ENCODE results near the gene FGF8. TPM values are rescaled to one million over a fixed set of nuclear protein-coding genes. Genes with fewer than 3 reads are reported as not detected.

FGF8 gene
- total and polyA plus RNA-seq, 2 of the 13 experiments (the other 11 are each of a cell fraction or from before 2014, with no cell fraction given): not detected

GRCh38 chr10:101818872-101819633 lies 43.1 kb upstream of the FGF8 start (continued):
- TF ChIP-seq ZNF33B (CRISPR knock-in tag; IDR thresholded peaks at IDR 0.05) (no peak; the same call in 1 of the 2 replicates), TOE1 (CRISPR knock-in tag; IDR thresholded peaks at IDR 0.05) (no peak), ZNF530 (CRISPR knock-in tag; IDR thresholded peaks at IDR 0.05; ENCODE audit: low read depth) (no peak), MYNN (CRISPR knock-in tag; IDR thresholded peaks at IDR 0.05; ENCODE audit: low read depth) (no peak), TARDBP (CRISPR knock-in tag; IDR thresholded peaks at IDR 0.05) (no peak; the same call in 1 of the 2 replicates), IKZF4 (CRISPR knock-in tag; IDR thresholded peaks at IDR 0.05; ENCODE audit: borderline replicate concordance, low read depth, not compliant biosample characterization) (no peak), TEAD2 (CRISPR knock-in tag; IDR thresholded peaks at IDR 0.05) (no peak), ZNF710 (CRISPR knock-in tag; IDR thresholded peaks at IDR 0.05; ENCODE audit: borderline replicate concordance) (no peak), TBX2 (CRISPR knock-in tag; IDR thresholded peaks at IDR 0.05; ENCODE audit: borderline replicate concordance) (peak; percentile 20; the same call in 1 of the 2 replicates), ELF4 (CRISPR knock-in tag; IDR thresholded peaks at IDR 0.05; ENCODE audit: borderline replicate concordance) (0 out of 2 replicates have a peak, but pooled peaks have one; percentile 23), TCF7 (IDR thresholded peaks at IDR 0.05; ENCODE audit: low read depth) (no peak), RBAK (CRISPR knock-in tag; IDR thresholded peaks at IDR 0.05) (no peak), ZFP41 (CRISPR knock-in tag; IDR thresholded peaks at IDR 0.05; ENCODE audit: borderline replicate concordance) (no peak), ZSCAN25 (CRISPR knock-in tag; IDR thresholded peaks at IDR 0.05) (no peak; the same call in 1 of the 2 replicates), ZNF562 (CRISPR knock-in tag; IDR thresholded peaks at IDR 0.05; ENCODE audit: borderline replicate concordance) (no peak), ZNF576 (CRISPR knock-in tag; IDR thresholded peaks at IDR 0.05) (no peak), ZBTB10 (CRISPR knock-in tag; IDR thresholded peaks at IDR 0.05; ENCODE audit: borderline replicate concordance) (no peak)
- TF ChIP-seq, protein P1, sequence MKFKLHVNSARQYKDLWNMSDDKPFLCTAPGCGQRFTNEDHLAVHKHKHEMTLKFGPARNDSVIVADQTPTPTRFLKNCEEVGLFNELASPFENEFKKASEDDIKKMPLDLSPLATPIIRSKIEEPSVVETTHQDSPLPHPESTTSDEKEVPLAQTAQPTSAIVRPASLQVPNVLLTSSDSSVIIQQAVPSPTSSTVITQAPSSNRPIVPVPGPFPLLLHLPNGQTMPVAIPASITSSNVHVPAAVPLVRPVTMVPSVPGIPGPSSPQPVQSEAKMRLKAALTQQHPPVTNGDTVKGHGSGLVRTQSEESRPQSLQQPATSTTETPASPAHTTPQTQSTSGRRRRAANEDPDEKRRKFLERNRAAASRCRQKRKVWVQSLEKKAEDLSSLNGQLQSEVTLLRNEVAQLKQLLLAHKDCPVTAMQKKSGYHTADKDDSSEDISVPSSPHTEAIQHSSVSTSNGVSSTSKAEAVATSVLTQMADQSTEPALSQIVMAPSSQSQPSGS (CRISPR knock-in tag; IDR thresholded peaks at IDR 0.05): no peak; the same call in 1 of the 2 replicates
- TF ChIP-seq, protein P2, sequence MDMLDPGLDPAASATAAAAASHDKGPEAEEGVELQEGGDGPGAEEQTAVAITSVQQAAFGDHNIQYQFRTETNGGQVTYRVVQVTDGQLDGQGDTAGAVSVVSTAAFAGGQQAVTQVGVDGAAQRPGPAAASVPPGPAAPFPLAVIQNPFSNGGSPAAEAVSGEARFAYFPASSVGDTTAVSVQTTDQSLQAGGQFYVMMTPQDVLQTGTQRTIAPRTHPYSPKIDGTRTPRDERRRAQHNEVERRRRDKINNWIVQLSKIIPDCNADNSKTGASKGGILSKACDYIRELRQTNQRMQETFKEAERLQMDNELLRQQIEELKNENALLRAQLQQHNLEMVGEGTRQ (IDR thresholded peaks at IDR 0.05; ENCODE audit: low read depth, low read length): no peak
- TF ChIP-seq, protein P2 (CRISPR knock-in tag; IDR thresholded peaks at IDR 0.05; ENCODE audit: borderline replicate concordance): peak; percentile 33; the same call in 1 of the 2 replicates
